ENCODE data around the gene TACC3.

TACC3 gene

GRCh38 chr4:1784395-1784788 lies 63.1 kb downstream of the TACC3 start:
- H3K27me3 ChIP-seq (ENCODE audit: control insufficient read depth in 1 of 2, insufficient read depth in 2 of 2, low read length in 2 of 2) = no peaks in the 10 kb centered on the region

DNA sequence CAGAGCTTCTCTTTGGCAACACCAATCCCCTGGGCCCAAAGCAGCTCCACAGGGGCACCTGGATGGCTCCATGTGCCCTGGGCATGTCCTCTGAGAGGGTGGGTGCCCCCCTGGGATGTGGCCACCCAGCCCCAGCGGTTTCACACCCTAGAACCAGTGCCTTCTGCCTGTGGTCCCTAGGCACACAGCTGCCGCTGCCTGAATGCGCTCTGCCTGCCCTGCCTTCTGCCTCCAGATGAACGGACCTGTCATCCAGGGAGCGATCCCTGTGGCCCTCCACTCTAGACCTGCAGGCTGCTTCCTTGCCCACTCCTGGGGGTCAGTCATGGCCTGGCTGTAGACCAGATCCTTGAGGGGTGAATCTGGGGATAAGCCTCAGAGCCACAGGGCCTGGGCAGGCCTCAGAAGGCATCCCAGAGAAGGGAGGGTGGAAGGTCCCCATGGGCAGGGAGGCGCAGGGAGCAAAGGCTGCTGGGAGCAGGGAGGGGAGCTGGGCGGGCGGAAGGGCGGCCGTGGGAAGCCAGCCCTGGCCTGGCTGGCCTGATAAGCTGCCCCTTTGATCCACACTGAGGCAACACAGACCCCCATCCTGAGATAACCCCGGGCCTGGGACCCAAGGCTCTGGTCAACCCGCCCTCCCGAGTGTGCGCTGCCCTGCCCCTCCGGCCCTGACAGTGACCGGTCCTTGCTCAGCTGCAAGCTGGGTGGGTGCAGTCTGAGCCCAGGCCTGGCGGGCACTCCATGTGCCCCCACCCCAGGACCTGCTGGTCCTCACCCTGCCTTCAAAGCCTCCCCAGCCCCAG lies 63.7 kb downstream of the TACC3 start:
- no peaks in the 10 kb centered on the region for H3K9me3 ChIP-seq (ENCODE audit: control insufficient read depth in 1 of 2, low read length in 2 of 2)
- no peak overlapping the region for H3K4me3 ChIP-seq (ENCODE audit: low read depth in 1 of 2, low read length in 2 of 2)
- H3K27ac ChIP-seq (ENCODE audit: low read depth, low read length) = no peak overlapping the region
- no peaks in the 10 kb centered on the region for H3K36me3 ChIP-seq (ENCODE audit: control insufficient read depth in 1 of 2, insufficient read depth in 2 of 2, low read length in 2 of 2)
- no peaks in the 10 kb centered on the region for H3K27me3 ChIP-seq (ENCODE audit: control insufficient read depth in 1 of 2, insufficient read depth in 2 of 2, low read length in 2 of 2)
- no peak overlapping the region for H3K9ac ChIP-seq (ENCODE audit: low read depth in 1 of 2, low read length in 2 of 2)
- peaks cover 3 to 5% of the 10 kb centered on the region in 2 donors for H3K4me1 ChIP-seq (ENCODE audit: control insufficient read depth in 1 of 2, insufficient read depth in 2 of 2, low read length in 2 of 2)

More at GRCh38 chr4:1784395-1784788, 63.1 kb downstream of the TACC3 start:
- peaks cover 3 to 5% of the 10 kb centered on the region in 2 donors for H3K4me1 ChIP-seq (ENCODE audit: control insufficient read depth in 1 of 2, insufficient read depth in 2 of 2, low read length in 2 of 2)
- H3K36me3 ChIP-seq (ENCODE audit: control insufficient read depth in 1 of 2, insufficient read depth in 2 of 2, low read length in 2 of 2) = no peaks in the 10 kb centered on the region
- no peak overlapping the region for H3K27ac ChIP-seq (ENCODE audit: low read depth, low read length)
- H3K9ac ChIP-seq (ENCODE audit: low read depth in 1 of 2, low read length in 2 of 2) = no peak overlapping the region
- H3K4me3 ChIP-seq (ENCODE audit: low read depth in 1 of 2, low read length in 2 of 2) = no peak overlapping the region
- H3K9me3 ChIP-seq (ENCODE audit: control insufficient read depth in 1 of 2, low read length in 2 of 2) = no peaks in the 10 kb centered on the region

DNA sequence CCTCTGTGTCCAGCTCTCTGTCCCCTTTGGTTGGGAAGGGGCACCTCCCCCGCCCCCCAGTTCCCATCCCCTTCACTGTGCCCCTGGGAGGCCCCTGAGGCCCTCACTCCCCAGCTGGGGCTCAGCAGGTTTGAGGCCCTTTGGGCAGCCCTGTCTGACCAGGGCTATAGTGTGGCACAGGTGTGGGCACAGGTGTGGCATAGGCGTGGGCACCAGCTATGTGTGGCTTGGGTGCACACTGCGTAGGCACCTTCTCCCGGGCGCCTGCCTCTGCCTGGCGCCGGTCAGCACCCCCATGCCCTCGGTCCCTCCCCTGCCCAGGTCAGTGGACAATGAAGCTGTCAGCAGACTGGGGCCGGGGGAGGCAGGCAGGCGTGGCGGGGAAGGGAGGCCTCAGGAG lies 64.3 kb downstream of the TACC3 start:
- H3K27me3 ChIP-seq (ENCODE audit: control insufficient read depth in 1 of 2, insufficient read depth in 2 of 2, low read length in 2 of 2) = no peaks in the 10 kb centered on the region

DNA sequence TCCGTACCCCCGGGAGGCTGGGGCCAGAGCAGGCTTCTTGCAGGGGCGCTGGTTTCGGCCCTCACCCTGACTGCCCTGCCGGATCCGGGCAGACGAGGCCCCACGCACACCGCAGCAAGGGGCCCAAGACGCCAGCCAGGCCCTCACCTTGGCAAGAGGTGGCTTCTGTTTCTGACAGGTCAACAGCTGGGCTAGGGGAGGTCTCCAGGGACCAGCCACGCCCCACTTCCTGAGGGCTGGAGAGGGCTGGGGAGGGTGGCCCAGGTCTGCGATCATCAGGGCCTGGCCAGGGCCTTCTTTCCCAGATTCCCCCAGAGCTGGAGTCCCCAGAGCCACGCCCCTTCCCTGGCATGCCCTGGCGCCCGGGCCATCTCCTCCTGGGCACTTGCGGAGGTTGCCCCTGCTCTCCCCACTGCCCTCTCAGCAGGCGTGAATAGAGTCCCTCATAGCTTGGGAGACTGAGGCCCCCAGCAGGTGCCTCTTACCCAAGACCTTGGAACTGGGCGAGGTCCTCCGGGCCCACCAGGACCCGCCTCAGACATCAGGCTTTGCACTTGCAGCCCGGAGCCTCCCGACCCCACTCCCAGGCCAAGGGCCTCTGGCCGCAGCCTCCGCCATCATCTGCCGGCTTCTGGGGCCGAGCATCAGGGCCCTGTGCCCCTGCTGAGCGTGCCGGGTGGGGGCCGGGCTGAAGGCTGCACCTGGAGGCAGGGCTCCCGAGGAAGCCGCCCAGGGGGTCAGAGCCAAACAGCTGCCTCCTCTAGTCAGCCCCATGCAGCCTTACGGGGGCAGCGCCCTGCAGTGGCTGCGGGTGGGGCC lies 65.4 kb downstream of the TACC3 start:
- peaks cover 3 to 5% of the 10 kb centered on the region in 2 donors for H3K4me1 ChIP-seq (ENCODE audit: control insufficient read depth in 1 of 2, insufficient read depth in 2 of 2, low read length in 2 of 2)

More for the DNA sequence above, 64.3 kb downstream of the TACC3 start:
- Histone ChIP-seq H3K4me1 (ENCODE audit: control insufficient read depth in 1 of 2, insufficient read depth in 2 of 2, low read length in 2 of 2) (peaks cover 3 to 5% of the 10 kb centered on the region in 2 donors), H3K27ac (ENCODE audit: low read depth, low read length) (no peak overlapping the region), H3K4me3 (ENCODE audit: low read depth in 1 of 2, low read length in 2 of 2) (no peak overlapping the region), H3K36me3 (ENCODE audit: control insufficient read depth in 1 of 2, insufficient read depth in 2 of 2, low read length in 2 of 2) (no peaks in the 10 kb centered on the region), H3K9ac (ENCODE audit: low read depth in 1 of 2, low read length in 2 of 2) (no peak overlapping the region), H3K9me3 (ENCODE audit: control insufficient read depth in 1 of 2, low read length in 2 of 2) (no peaks in the 10 kb centered on the region)

DNA sequence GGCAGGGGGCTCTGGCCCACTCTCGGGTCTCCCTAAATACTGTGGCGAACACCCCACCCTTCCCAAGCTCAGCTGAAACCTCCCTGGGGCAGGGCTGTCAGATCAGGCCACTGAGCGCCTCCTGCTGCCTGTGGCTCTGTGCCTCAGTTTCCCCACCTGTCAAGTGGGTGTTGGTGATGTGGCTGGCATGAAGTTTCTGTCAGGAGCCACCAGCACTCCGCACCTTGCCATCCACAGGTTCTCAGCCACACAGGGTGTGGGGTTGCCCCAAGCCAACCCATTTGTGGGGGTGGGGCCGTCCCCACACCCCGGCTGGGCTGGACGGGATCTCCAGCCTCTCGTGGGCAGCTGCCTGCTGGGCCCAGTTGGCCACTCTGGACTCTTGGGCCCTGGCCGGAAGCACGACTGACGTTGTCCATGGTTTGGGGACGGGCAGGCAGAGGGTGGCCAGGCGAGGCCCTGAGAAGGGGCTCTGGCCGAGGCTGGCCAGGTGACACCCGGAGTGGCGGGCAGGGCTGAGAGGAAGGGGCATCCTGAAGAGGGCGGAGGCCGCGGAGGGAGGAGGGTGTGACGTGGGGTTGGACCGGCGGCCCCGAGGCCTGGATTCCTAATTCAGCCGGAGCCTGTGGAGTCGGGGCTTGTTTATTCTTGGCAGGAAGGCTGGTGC lies 66.2 kb downstream of the TACC3 start:
- peaks cover 3 to 5% of the 10 kb centered on the region in 2 donors for H3K4me1 ChIP-seq (ENCODE audit: control insufficient read depth in 1 of 2, insufficient read depth in 2 of 2, low read length in 2 of 2)
- H3K27me3 ChIP-seq (ENCODE audit: control insufficient read depth in 1 of 2, insufficient read depth in 2 of 2, low read length in 2 of 2) = no peaks in the 10 kb centered on the region
- no peak overlapping the region for H3K9ac ChIP-seq (ENCODE audit: low read depth in 1 of 2, low read length in 2 of 2)
- no peak overlapping the region for H3K4me3 ChIP-seq (ENCODE audit: low read depth in 1 of 2, low read length in 2 of 2)
- no peak overlapping the region for H3K27ac ChIP-seq (ENCODE audit: low read depth, low read length)
- H3K36me3 ChIP-seq (ENCODE audit: control insufficient read depth in 1 of 2, insufficient read depth in 2 of 2, low read length in 2 of 2) = no peaks in the 10 kb centered on the region
- no peaks in the 10 kb centered on the region for H3K9me3 ChIP-seq (ENCODE audit: control insufficient read depth in 1 of 2, low read length in 2 of 2)

More for the DNA sequence above, 65.4 kb downstream of the TACC3 start:
- no peak overlapping the region for H3K27ac ChIP-seq (ENCODE audit: low read depth, low read length)
- H3K36me3 ChIP-seq (ENCODE audit: control insufficient read depth in 1 of 2, insufficient read depth in 2 of 2, low read length in 2 of 2) = no peaks in the 10 kb centered on the region
- H3K27me3 ChIP-seq (ENCODE audit: control insufficient read depth in 1 of 2, insufficient read depth in 2 of 2, low read length in 2 of 2) = no peaks in the 10 kb centered on the region
- H3K9ac ChIP-seq (ENCODE audit: low read depth in 1 of 2, low read length in 2 of 2) = no peak overlapping the region
- H3K9me3 ChIP-seq (ENCODE audit: control insufficient read depth in 1 of 2, low read length in 2 of 2) = no peaks in the 10 kb centered on the region
- H3K4me3 ChIP-seq (ENCODE audit: low read depth in 1 of 2, low read length in 2 of 2) = no peak overlapping the region

DNA sequence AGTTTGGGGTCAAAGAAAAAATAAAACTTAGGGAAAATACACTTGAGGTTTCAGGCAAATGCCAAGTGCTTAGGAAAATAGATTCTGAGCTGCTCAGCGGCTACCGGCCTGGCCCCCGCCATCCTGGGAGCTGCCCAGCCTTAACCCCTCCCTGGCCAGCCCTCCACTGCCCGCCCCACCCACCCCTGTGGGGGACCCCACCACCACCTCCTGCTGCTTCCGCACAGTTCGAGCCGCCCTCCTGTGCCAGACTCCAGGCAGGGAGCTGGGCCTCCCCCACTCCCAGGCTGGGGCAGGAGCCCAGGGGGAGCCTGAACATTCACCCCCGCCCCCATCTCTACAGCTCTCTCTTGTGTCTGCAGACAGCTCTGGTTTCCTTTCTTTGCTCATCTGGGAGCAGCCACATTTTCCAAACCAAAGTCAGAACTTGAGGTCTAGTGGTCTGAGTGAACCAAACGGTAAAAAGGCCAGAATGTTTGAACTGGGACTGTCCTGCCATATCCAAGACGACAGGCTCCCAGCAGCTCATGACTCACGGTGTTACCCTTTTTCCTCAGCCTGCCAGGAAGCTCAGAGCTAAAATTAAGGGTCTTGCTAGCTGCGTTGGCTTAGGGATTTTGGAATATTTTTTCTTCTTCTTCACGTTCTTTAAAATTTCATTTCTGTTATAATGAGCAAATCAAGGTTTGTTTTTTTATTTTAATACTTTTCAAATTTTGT lies 67.1 kb downstream of the TACC3 start:
- Histone ChIP-seq H3K4me1 (ENCODE audit: control insufficient read depth in 1 of 2, insufficient read depth in 2 of 2, low read length in 2 of 2) (peaks cover 3 to 5% of the 10 kb centered on the region in 2 donors), H3K9me3 (ENCODE audit: control insufficient read depth in 1 of 2, low read length in 2 of 2) (no peaks in the 10 kb centered on the region), H3K27me3 (ENCODE audit: control insufficient read depth in 1 of 2, insufficient read depth in 2 of 2, low read length in 2 of 2) (no peaks in the 10 kb centered on the region), H3K4me3 (ENCODE audit: low read depth in 1 of 2, low read length in 2 of 2) (no peak overlapping the region), H3K27ac (ENCODE audit: low read depth, low read length) (no peak overlapping the region), H3K36me3 (ENCODE audit: control insufficient read depth in 1 of 2, insufficient read depth in 2 of 2, low read length in 2 of 2) (no peaks in the 10 kb centered on the region), H3K9ac (ENCODE audit: low read depth in 1 of 2, low read length in 2 of 2) (no peak overlapping the region)

DNA sequence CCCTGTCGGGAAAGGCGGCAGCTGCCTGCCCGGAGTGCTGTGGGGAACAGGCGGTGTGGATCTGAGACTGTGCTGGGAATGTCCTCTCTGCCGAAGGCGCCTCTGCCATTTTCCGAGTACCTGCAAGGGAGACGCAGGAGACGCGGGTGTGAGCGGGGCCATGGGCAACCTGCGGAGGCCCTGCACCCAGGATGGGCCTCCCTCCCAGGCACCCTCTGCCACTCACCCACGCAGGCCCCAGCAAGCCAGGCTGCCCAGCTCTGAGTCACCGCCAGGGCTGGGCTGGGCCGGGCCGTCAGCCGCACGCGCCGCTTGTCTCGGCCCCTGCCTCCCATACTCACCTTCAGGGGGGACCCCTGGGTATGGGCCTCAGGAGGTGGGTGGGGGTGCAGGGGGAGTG lies 68.2 kb downstream of the TACC3 start:
- Histone ChIP-seq H3K9me3 (ENCODE audit: control insufficient read depth in 1 of 2, low read length in 2 of 2) (no peaks in the 10 kb centered on the region), H3K4me3 (ENCODE audit: low read depth in 1 of 2, low read length in 2 of 2) (no peak overlapping the region), H3K27me3 (ENCODE audit: control insufficient read depth in 1 of 2, insufficient read depth in 2 of 2, low read length in 2 of 2) (peaks cover 0 to 2% of the 10 kb centered on the region in 2 donors), H3K9ac (ENCODE audit: low read depth in 1 of 2, low read length in 2 of 2) (no peak overlapping the region), H3K4me1 (ENCODE audit: control insufficient read depth in 1 of 2, insufficient read depth in 2 of 2, low read length in 2 of 2) (peaks cover 3 to 11% of the 10 kb centered on the region in 2 donors), H3K36me3 (ENCODE audit: control insufficient read depth in 1 of 2, insufficient read depth in 2 of 2, low read length in 2 of 2) (no peaks in the 10 kb centered on the region), H3K27ac (ENCODE audit: low read depth, low read length) (no peak overlapping the region)

- Histone ChIP-seq H3K36me3 (ENCODE audit: control insufficient read depth in 1 of 2, insufficient read depth in 2 of 2, low read length in 2 of 2) (no peaks in the 10 kb centered on the region), H3K27ac (ENCODE audit: low read depth, low read length) (no peak overlapping the region), H3K27me3 (ENCODE audit: control insufficient read depth in 1 of 2, insufficient read depth in 2 of 2, low read length in 2 of 2) (peaks cover 0 to 2% of the 10 kb centered on the region in 2 donors)
Measured at GRCh38 chr4:1790005-1790404, 68.7 kb downstream of the TACC3 start.

GRCh38 chr4:1792158-1792831 lies 71.0 kb downstream of the TACC3 start:
- Histone ChIP-seq H3K36me3 (ENCODE audit: control insufficient read depth in 1 of 2, insufficient read depth in 2 of 2, low read length in 2 of 2) (no peaks in the 10 kb centered on the region), H3K27ac (ENCODE audit: low read depth, low read length) (no peak overlapping the region), H3K27me3 (ENCODE audit: control insufficient read depth in 1 of 2, insufficient read depth in 2 of 2, low read length in 2 of 2) (peaks cover 9 to 16% of the 10 kb centered on the region in 2 donors), H3K4me3 (ENCODE audit: low read depth in 1 of 2, low read length in 2 of 2) (peak overlapping the region in 1 of 2 donors; percentile 16), H3K4me1 (ENCODE audit: control insufficient read depth in 1 of 2, insufficient read depth in 2 of 2, low read length in 2 of 2) (peaks cover 16 to 21% of the 10 kb centered on the region in 2 donors), H3K9ac (ENCODE audit: low read depth in 1 of 2, low read length in 2 of 2) (no peak overlapping the region), H3K9me3 (ENCODE audit: control insufficient read depth in 1 of 2, low read length in 2 of 2) (no peaks in the 10 kb centered on the region)

More at GRCh38 chr4:1790005-1790404, 68.7 kb downstream of the TACC3 start:
- H3K4me1 ChIP-seq (ENCODE audit: control insufficient read depth in 1 of 2, insufficient read depth in 2 of 2, low read length in 2 of 2) = peaks cover 3 to 11% of the 10 kb centered on the region in 2 donors
- no peak overlapping the region for H3K9ac ChIP-seq (ENCODE audit: low read depth in 1 of 2, low read length in 2 of 2)
- H3K9me3 ChIP-seq (ENCODE audit: control insufficient read depth in 1 of 2, low read length in 2 of 2) = no peaks in the 10 kb centered on the region
- H3K4me3 ChIP-seq (ENCODE audit: low read depth in 1 of 2, low read length in 2 of 2) = no peak overlapping the region

Data from duodenal mucosa (tissue), 2 donors.